ENCODE measurements around the gene SGIP1. TPM values are rescaled to one million over a fixed set of nuclear protein-coding genes. Genes with fewer than 3 reads are reported as not detected.

The SGIP1 gene
- total and polyA plus RNA-seq, 2 experiments from 2014 or later = 3.3 to 8.8 TPM

GRCh38 chr1:66521721-66522365 is 12.1 kb upstream of the SGIP1 start:
- DNase-seq (ENCODE audit: low read depth in 1 of 2, low spot score in 1 of 2) = peak in 1 of 2 donors; percentile 81

GRCh38 chr1:66523562-66523961 is 10.4 kb upstream of the SGIP1 start:
- no peak for DNase-seq (ENCODE audit: low read depth in 1 of 2, low spot score in 1 of 2)
- H3K4me3 ChIP-seq = no peak overlapping the region
- H3K4me1 ChIP-seq (ENCODE audit: low read depth) = peaks cover 18% of the 10 kb centered on the region
- H3K27ac ChIP-seq = no peak overlapping the region
- no peaks in the 10 kb centered on the region for H3K36me3 ChIP-seq
- no peaks in the 10 kb centered on the region for H3K27me3 ChIP-seq
- no peak for TF ChIP-seq CTCF (IDR thresholded peaks at IDR 0.05; ENCODE audit: low read depth, low read length)
- H3K9me3 ChIP-seq (ENCODE audit: low read depth) = no peaks in the 10 kb centered on the region

More at GRCh38 chr1:66521721-66522365, 12.1 kb upstream of the SGIP1 start:
- H3K4me3 ChIP-seq = no peak overlapping the region
- H3K36me3 ChIP-seq = no peaks in the 10 kb centered on the region
- H3K27ac ChIP-seq = no peak overlapping the region
- peaks cover 14% of the 10 kb centered on the region for H3K4me1 ChIP-seq (ENCODE audit: low read depth)
- TF ChIP-seq CTCF (IDR thresholded peaks at IDR 0.05; ENCODE audit: low read depth, low read length) = no peak
- no peaks in the 10 kb centered on the region for H3K9me3 ChIP-seq (ENCODE audit: low read depth)
- H3K27me3 ChIP-seq = no peaks in the 10 kb centered on the region

- Histone ChIP-seq H3K27me3 (no peaks in the 10 kb centered on the region), H3K27ac (no peak overlapping the region), H3K4me1 (ENCODE audit: low read depth) (peaks cover 22% of the 10 kb centered on the region), H3K4me3 (no peak overlapping the region), H3K36me3 (no peaks in the 10 kb centered on the region), H3K9me3 (ENCODE audit: low read depth) (no peaks in the 10 kb centered on the region)
- no peak for DNase-seq (ENCODE audit: low read depth in 1 of 2, low spot score in 1 of 2)
- TF ChIP-seq CTCF (IDR thresholded peaks at IDR 0.05; ENCODE audit: low read depth, low read length) = no peak
These were observed 8.9 kb upstream of the SGIP1 start for GRCh38 chr1:66525086-66525485.

DNA sequence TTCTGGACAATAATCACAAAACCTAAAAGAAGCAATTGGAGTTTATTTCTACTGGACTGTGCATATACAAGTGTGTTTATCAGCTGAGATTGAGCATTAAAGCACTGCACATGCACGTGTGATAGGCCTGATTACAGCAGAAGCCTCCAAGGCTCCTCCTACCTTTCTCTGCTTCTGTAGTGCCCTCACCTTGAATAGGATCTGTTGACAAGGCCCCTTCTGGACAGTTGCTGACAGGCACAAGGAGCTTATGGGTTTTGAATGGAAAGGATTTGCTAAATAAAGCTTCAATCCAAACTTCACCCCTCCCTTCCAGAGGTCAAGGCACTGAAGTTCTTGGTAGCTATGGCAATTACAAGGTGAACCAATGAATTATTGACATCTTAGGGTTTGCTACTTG is 7.9 kb upstream of the SGIP1 start:
- peak overlapping the region; percentile 52 for H3K27ac ChIP-seq
- peak in 1 of 2 donors; percentile 73 for DNase-seq (ENCODE audit: low read depth in 1 of 2, low spot score in 1 of 2)
- peaks cover 22% of the 10 kb centered on the region for H3K4me1 ChIP-seq (ENCODE audit: low read depth)
- no peaks in the 10 kb centered on the region for H3K36me3 ChIP-seq
- no peak overlapping the region for H3K4me3 ChIP-seq
- no peaks in the 10 kb centered on the region for H3K9me3 ChIP-seq (ENCODE audit: low read depth)
- no peak for TF ChIP-seq CTCF (IDR thresholded peaks at IDR 0.05; ENCODE audit: low read depth, low read length)
- H3K27me3 ChIP-seq = peaks cover under 1% of the 10 kb centered on the region

DNA sequence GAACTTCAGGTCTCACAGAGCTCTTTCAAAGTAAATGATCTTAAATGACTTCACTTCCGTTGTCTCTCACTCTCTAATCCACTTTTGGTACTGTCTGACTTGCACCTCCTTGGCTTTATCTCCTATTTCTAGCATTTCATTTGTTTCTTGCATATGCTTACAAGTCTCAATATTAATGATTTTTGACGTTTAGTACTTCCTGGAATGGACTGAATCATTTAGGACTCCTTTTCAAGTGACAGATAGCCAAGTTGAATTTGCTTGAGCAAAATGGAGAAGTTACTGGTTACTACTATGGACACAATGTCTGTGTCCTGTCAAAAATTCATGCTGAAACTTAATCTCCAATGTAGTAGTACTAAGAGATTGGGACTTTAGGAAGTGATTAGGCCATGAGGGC is 7.0 kb upstream of the SGIP1 start:
- no peak for DNase-seq (ENCODE audit: low read depth in 1 of 2, low spot score in 1 of 2)
- no peak for TF ChIP-seq CTCF (IDR thresholded peaks at IDR 0.05; ENCODE audit: low read depth, low read length)
- no peaks in the 10 kb centered on the region for H3K9me3 ChIP-seq (ENCODE audit: low read depth)
- H3K4me3 ChIP-seq = no peak overlapping the region
- H3K27me3 ChIP-seq = peaks cover 9% of the 10 kb centered on the region
- H3K36me3 ChIP-seq = no peaks in the 10 kb centered on the region
- H3K27ac ChIP-seq = no peak overlapping the region
- peaks cover 22% of the 10 kb centered on the region for H3K4me1 ChIP-seq (ENCODE audit: low read depth)
